Measurements from ENCODE around the gene ARL8A. TPM values are rescaled to one million over a fixed set of nuclear protein-coding genes. Genes with fewer than 3 reads are reported as not detected.

ARL8A gene
- total RNA-seq, 1 donor from 2014 or later, result 75.8 TPM

DNA sequence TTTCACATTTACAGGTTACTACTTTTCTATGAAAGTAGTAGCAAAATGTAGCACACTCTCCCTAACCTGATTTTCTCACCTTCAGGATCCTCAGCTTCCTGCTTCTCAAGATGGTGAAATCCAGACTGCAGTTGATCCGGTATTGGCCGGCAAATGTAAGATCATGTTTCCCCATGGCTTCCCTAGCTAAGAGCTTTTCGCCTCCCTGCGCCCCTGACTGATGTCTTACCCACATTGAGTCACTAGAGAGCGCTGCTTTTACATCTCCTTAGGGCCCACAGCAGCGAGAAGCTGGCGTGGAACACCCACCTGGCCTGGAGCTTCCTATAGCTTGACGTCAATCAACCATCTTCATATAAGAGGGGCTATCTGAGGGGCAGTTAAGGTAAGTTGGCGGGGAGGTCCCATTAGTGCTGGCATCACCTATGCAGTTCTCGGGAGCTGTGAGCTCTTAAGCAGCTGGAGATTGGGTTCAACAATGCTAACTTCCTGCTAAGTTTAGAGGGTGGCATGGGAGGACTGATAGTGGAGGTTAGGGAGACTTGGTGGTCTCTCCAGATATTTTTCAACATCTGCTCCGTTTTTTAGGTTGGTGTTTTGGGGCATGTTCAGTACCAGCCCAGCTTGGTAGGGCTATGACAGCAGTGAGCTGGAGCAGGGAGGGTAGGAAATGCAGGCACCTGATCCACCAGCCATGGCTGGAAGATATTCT, 10.4 kb upstream of the ARL8A start:
- Mint-ChIP-seq H3K36me3 (ENCODE audit: unreplicated experiment) (no peaks in the 10 kb centered on the region), H3K27ac (ENCODE audit: unreplicated experiment) (peak overlapping the region; percentile 31), H3K27me3 (ENCODE audit: unreplicated experiment) (peaks cover 3% of the 10 kb centered on the region), H3K4me3 (ENCODE audit: unreplicated experiment) (no peak overlapping the region), H3K9me3 (ENCODE audit: unreplicated experiment) (no peaks in the 10 kb centered on the region), H3K4me1 (ENCODE audit: unreplicated experiment) (peaks cover 7% of the 10 kb centered on the region)
- DNase-seq (ENCODE audit: extremely low spot score, unreplicated experiment), result no peak
- TF ChIP-seq CTCF (IDR thresholded peaks at IDR 0.05), result peak; percentile 51

GRCh38 chr1:202154148-202154765, 9.7 kb upstream of the ARL8A start:
- no peak for DNase-seq (ENCODE audit: extremely low spot score, unreplicated experiment)
- H3K4me3 Mint-ChIP-seq (ENCODE audit: unreplicated experiment), result no peak overlapping the region
- H3K36me3 Mint-ChIP-seq (ENCODE audit: unreplicated experiment), result no peaks in the 10 kb centered on the region
- H3K27me3 Mint-ChIP-seq (ENCODE audit: unreplicated experiment), result peaks cover 3% of the 10 kb centered on the region
- H3K9me3 Mint-ChIP-seq (ENCODE audit: unreplicated experiment), result no peaks in the 10 kb centered on the region
- peaks cover 7% of the 10 kb centered on the region for H3K4me1 Mint-ChIP-seq (ENCODE audit: unreplicated experiment)
- TF ChIP-seq CTCF (IDR thresholded peaks at IDR 0.05), result no peak
- peak overlapping the region; percentile 31 for H3K27ac Mint-ChIP-seq (ENCODE audit: unreplicated experiment)

GRCh38 chr1:202153284-202153683, 8.7 kb upstream of the ARL8A start:
- Mint-ChIP-seq H3K27me3 (ENCODE audit: unreplicated experiment) (peaks cover 3% of the 10 kb centered on the region), H3K36me3 (ENCODE audit: unreplicated experiment) (no peaks in the 10 kb centered on the region)
- DNase-seq (ENCODE audit: extremely low spot score, unreplicated experiment), result no peak

GRCh38 chr1:202152399-202152798, 7.9 kb upstream of the ARL8A start:
- Mint-ChIP-seq H3K36me3 (ENCODE audit: unreplicated experiment) (no peaks in the 10 kb centered on the region), H3K9me3 (ENCODE audit: unreplicated experiment) (no peaks in the 10 kb centered on the region), H3K27me3 (ENCODE audit: unreplicated experiment) (peaks cover 3% of the 10 kb centered on the region), H3K4me1 (ENCODE audit: unreplicated experiment) (peaks cover 7% of the 10 kb centered on the region), H3K4me3 (ENCODE audit: unreplicated experiment) (no peak overlapping the region), H3K27ac (ENCODE audit: unreplicated experiment) (no peak overlapping the region)
- no peak for TF ChIP-seq CTCF (IDR thresholded peaks at IDR 0.05)
- DNase-seq (ENCODE audit: extremely low spot score, unreplicated experiment), result no peak

More at GRCh38 chr1:202153284-202153683, 8.7 kb upstream of the ARL8A start:
- TF ChIP-seq CTCF (IDR thresholded peaks at IDR 0.05), result no peak
- Mint-ChIP-seq H3K27ac (ENCODE audit: unreplicated experiment) (no peak overlapping the region), H3K9me3 (ENCODE audit: unreplicated experiment) (no peaks in the 10 kb centered on the region), H3K4me3 (ENCODE audit: unreplicated experiment) (no peak overlapping the region), H3K4me1 (ENCODE audit: unreplicated experiment) (peaks cover 7% of the 10 kb centered on the region)

DNA sequence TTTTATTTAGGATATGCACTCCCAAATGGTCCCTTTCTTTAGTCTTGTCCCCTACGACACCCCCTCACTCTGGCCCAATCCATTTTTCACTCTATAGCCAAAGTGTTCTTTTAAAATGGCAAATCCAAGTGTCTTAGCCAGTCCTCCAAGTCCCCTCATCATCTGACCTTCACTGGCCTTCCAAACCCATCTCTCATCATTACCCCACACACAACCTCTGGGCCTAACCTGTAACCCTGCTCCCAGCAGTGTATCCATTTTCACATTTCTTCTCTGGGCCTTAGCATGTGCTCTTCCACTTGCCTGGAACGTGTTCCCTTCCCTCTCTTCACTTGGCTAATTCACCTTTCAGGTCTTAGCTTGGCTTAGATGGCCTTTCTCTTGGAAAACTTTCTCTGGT, 6.5 kb upstream of the ARL8A start:
- Mint-ChIP-seq H3K4me3 (ENCODE audit: unreplicated experiment) (no peak overlapping the region), H3K9me3 (ENCODE audit: unreplicated experiment) (no peaks in the 10 kb centered on the region), H3K27me3 (ENCODE audit: unreplicated experiment) (peaks cover 3% of the 10 kb centered on the region), H3K36me3 (ENCODE audit: unreplicated experiment) (no peaks in the 10 kb centered on the region), H3K27ac (ENCODE audit: unreplicated experiment) (no peak overlapping the region), H3K4me1 (ENCODE audit: unreplicated experiment) (peaks cover 5% of the 10 kb centered on the region)
- no peak for TF ChIP-seq CTCF (IDR thresholded peaks at IDR 0.05)
- DNase-seq (ENCODE audit: extremely low spot score, unreplicated experiment), result no peak

Data from osteocyte (in vitro differentiated cells).